HG03442 (cell line): ENCODE measurements around the gene FYB1.

Experiments used
- ATAC-seq: cut with Tn5 transposase; IDR thresholded peaks from one replicate; pipeline ENCODE4 v1.9.1; 2021; ENCODE audit warnings: mild to moderate bottlenecking, moderate library complexity; ENCODE audit not compliant: unreplicated experiment

Gene FYB1

GRCh38 chr5:39131210-39132127 is 87.9 kb downstream of the FYB1 start:
- no peak for ATAC-seq

- ATAC-seq = no peak
These were observed 88.6 kb downstream of the FYB1 start for GRCh38 chr5:39130716-39131115.

GRCh38 chr5:39121922-39122321 is 97.4 kb downstream of the FYB1 start:
- ATAC-seq = no peak

- ATAC-seq = no peak
These were observed 98.0 kb downstream of the FYB1 start for GRCh38 chr5:39121315-39121714.

- no peak for ATAC-seq
These were observed 99.3 kb downstream of the FYB1 start for GRCh38 chr5:39120052-39120420.

- no peak for ATAC-seq
These were observed 99.8 kb downstream of the FYB1 start for GRCh38 chr5:39119404-39120051.

- ATAC-seq = no peak
These were observed 100.7 kb downstream of the FYB1 start for GRCh38 chr5:39118638-39119037.

GRCh38 chr5:39117401-39117800 is 102.0 kb downstream of the FYB1 start:
- ATAC-seq = no peak

- ATAC-seq = no peak
These were observed 102.8 kb downstream of the FYB1 start for GRCh38 chr5:39116344-39117170.

- ATAC-seq = no peak
These were observed 103.6 kb downstream of the FYB1 start for GRCh38 chr5:39115644-39116343.

GRCh38 chr5:39114155-39114554 is 105.2 kb downstream of the FYB1 start:
- no peak for ATAC-seq

- no peak for ATAC-seq
These were observed 105.9 kb downstream of the FYB1 start for GRCh38 chr5:39113354-39113953.

GRCh38 chr5:39109606-39110005 is 109.8 kb downstream of the FYB1 start:
- ATAC-seq = no peak

GRCh38 chr5:39108987-39109386 is 110.4 kb downstream of the FYB1 start:
- ATAC-seq = no peak

- ATAC-seq = no peak
These were observed 112.0 kb downstream of the FYB1 start for GRCh38 chr5:39107350-39107749.

GRCh38 chr5:39106322-39106721 is 113.0 kb downstream of the FYB1 start:
- ATAC-seq = no peak

- ATAC-seq = no peak
These were observed 115.1 kb downstream of the FYB1 start for GRCh38 chr5:39104221-39104620.

GRCh38 chr5:39102684-39103155 is 116.6 kb downstream of the FYB1 start:
- ATAC-seq = no peak

GRCh38 chr5:39100851-39101396 is 118.4 kb downstream of the FYB1 start:
- no peak for ATAC-seq

GRCh38 chr5:39100301-39100850 is 119.0 kb downstream of the FYB1 start:
- ATAC-seq = no peak
